Esophagus muscularis mucosa (tissue), 3 donors: ENCODE measurements around the gene CARHSP1.

Experiments used
- POLR2A ChIP-seq: fragments of 450-650 bp; IDR thresholded peaks from one replicate; pipeline ENCODE4 v1.6.1; 2017; ENCODE audit warnings: antibody characterized with exemption, moderate library complexity, mild to moderate bottlenecking, low read depth
- POLR2AphosphoS5 ChIP-seq, 2 donors: sonication (generic); formaldehyde crosslinking; IDR thresholded peaks; one replicate each; pipeline ENCODE4 v1.6.1; 2017; ENCODE audit warnings: antibody characterized with exemption in 2 of 2
- TF ChIP-seq, protein P1 (sequence below), 3 experiments: fragments of 200-600 bp in 2 of 3; fragments of 450-650 bp in 1 of 3; sonication (generic) in 2 of 3; IDR thresholded peaks; one replicate each; pipeline ENCODE4 v1.5.1; 2017 to 2019; ENCODE audit warnings: antibody characterized with exemption in 3 of 3, mild to moderate bottlenecking in 2 of 3, moderate library complexity in 1 of 3

DNA sequence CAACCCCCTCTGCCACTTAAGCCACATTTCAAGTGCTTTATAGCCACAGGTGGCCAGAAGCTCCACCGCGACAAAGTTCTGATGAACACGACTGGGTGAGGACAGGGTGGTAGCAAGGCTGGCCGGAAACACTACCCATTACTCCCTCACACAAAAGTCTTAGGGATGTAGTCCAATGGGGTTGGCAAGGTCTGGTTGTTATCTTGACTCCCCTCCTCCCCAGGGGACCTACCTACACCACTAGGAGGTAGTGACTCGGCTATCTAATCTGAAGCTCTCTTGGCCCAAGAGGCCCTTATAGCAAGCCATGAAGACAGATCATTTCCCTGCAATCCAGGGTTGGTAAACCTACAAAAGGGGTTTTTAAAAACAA lies 21.7 kb upstream of the CARHSP1 start:
- no peak for TF ChIP-seq POLR2AphosphoS5 (IDR thresholded peaks at IDR 0.05)
- no peak for TF ChIP-seq POLR2A
- TF ChIP-seq, protein P1, sequence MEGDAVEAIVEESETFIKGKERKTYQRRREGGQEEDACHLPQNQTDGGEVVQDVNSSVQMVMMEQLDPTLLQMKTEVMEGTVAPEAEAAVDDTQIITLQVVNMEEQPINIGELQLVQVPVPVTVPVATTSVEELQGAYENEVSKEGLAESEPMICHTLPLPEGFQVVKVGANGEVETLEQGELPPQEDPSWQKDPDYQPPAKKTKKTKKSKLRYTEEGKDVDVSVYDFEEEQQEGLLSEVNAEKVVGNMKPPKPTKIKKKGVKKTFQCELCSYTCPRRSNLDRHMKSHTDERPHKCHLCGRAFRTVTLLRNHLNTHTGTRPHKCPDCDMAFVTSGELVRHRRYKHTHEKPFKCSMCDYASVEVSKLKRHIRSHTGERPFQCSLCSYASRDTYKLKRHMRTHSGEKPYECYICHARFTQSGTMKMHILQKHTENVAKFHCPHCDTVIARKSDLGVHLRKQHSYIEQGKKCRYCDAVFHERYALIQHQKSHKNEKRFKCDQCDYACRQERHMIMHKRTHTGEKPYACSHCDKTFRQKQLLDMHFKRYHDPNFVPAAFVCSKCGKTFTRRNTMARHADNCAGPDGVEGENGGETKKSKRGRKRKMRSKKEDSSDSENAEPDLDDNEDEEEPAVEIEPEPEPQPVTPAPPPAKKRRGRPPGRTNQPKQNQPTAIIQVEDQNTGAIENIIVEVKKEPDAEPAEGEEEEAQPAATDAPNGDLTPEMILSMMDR (IDR thresholded peaks at IDR 0.05): no peak
